Left kidney (tissue), 2 donors: ENCODE measurements around the gene C2CD4D. TPM values are rescaled to one million over a fixed set of nuclear protein-coding genes. Genes with fewer than 3 reads are reported as not detected.
A peak's percentile ranks its signal among the peaks of the same experiment; 100 is the strongest.
"Not testable (repeated sequence)": the region's sequence is repeated elsewhere in the genome, so short reads cannot be mapped to it uniquely, and the experiment has no call there.

Source experiments
- DNase-seq: peaks from one replicate; pipeline ENCODE4 v3.0.0-alpha.2; 2013
- polyA plus RNA-seq: library from polyadenylated mRNA; unstranded; fragments of 120-200 nt; gene quantifications from one replicate; pipeline ENCODE4 v1.2.1, GENCODE V29; 2013; ENCODE audit not compliant: insufficient read length

Gene C2CD4D
- polyA plus RNA-seq, 1 donor, result 0.20 TPM

- DNase-seq, result no peak
Observed at GRCh38 chr1:151858886-151859665, 19.5 kb upstream of the C2CD4D start.

GRCh38 chr1:151858030-151858746 lies 18.6 kb upstream of the C2CD4D start:
- no peak for DNase-seq

- DNase-seq, result no peak
Observed at GRCh38 chr1:151855933-151856332, 16.3 kb upstream of the C2CD4D start.

- DNase-seq, result not testable (repeated sequence)
Observed at GRCh38 chr1:151855516-151855915, 15.9 kb upstream of the C2CD4D start.

GRCh38 chr1:151854658-151855057 lies 15.0 kb upstream of the C2CD4D start:
- DNase-seq, result no peak

- no peak for DNase-seq
Observed at GRCh38 chr1:151853411-151853943, 13.9 kb upstream of the C2CD4D start, which contains the start of gene THEM5. THEM5 (minus strand) TSS chr1:151853712; CDS start chr1:151853565, 147 bp downstream.

- DNase-seq, result no peak
Observed at GRCh38 chr1:151852733-151853132, 13.1 kb upstream of the C2CD4D start.

- DNase-seq, result no peak
Observed at GRCh38 chr1:151851886-151852285, 12.3 kb upstream of the C2CD4D start.

GRCh38 chr1:151849871-151850270 lies 10.3 kb upstream of the C2CD4D start:
- DNase-seq, result no peak

- DNase-seq, result no peak
Observed at GRCh38 chr1:151849126-151849525, 9.5 kb upstream of the C2CD4D start.

- peak; percentile 30 for DNase-seq
Observed at GRCh38 chr1:151847867-151848596, 8.4 kb upstream of the C2CD4D start.

- no peak for DNase-seq
Observed at GRCh38 chr1:151846686-151847237, 7.1 kb upstream of the C2CD4D start.

- no peak for DNase-seq
Observed at GRCh38 chr1:151846062-151846568, 6.5 kb upstream of the C2CD4D start.

- DNase-seq, result no peak
Observed at GRCh38 chr1:151843398-151843797, 3.8 kb upstream of the C2CD4D start.

GRCh38 chr1:151841141-151841540 lies 1.5 kb upstream of the C2CD4D start:
- no peak for DNase-seq

- DNase-seq, result no peak
Observed at GRCh38 chr1:151840421-151840820, 801 bp upstream of the C2CD4D start.

GRCh38 chr1:151839082-151839412 lies 573 bp downstream of the C2CD4D start:
- no peak for DNase-seq

GRCh38 chr1:151838222-151839081 lies 1.2 kb downstream of the C2CD4D start:
- no peak for DNase-seq

- DNase-seq, result no peak
Observed at GRCh38 chr1:151837884-151838221, 1.8 kb downstream of the C2CD4D start.

- no peak for DNase-seq
Observed at GRCh38 chr1:151837197-151837596, 2.4 kb downstream of the C2CD4D start.

- no peak for DNase-seq
Observed at GRCh38 chr1:151835596-151835995, 4.0 kb downstream of the C2CD4D start.
